ENCODE measurements around the gene GZMB.

DNA sequence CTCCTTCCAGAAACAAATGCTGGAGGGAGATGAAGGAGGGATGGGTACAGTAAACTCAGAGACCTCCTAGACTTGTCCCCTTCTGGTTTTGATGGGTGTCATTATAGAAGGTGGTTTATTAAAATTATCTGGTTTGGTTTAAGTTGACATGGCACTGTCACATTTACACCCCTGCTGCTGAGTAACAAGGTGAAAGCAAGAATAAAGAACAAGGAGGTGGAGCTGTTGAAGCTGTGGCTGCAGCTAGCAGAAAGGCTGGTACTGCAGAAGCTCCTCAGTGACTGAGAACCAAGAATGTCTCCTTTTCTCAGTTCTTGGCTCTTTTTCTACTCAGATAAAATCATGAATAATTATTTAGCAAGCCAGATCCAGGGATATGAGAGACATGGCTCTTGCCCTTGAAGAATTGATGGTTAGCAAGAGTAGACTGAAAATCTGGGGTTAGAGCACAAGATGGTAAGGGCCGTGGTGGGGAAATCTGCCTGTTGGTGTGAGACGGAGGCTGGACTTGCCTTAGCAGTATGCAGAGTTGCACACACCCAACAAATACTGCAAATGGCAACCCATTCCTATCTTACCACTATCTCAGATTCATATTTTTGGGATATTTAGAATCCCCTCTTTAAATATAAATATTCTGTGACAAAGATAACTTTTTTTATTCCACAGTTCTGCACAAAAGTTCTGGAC, 24.2 kb downstream of the GZMB start, which contains the start of gene GZMH:
- TF ChIP-seq CTCF (IDR thresholded peaks at IDR 0.05; ENCODE audit: low read depth, low read length, poor library complexity, severe bottlenecking) (no peak), EZH2phosphoT487 (IDR thresholded peaks at IDR 0.05; ENCODE audit: borderline replicate concordance, low read length) (no peak)
